Epithelial cell of proximal tubule (primary cell): ENCODE data around the gene TRDMT1. TPM values are rescaled to one million over a fixed set of nuclear protein-coding genes. Genes with fewer than 3 reads are reported as not detected.

Experiments used
- DNase-seq: peaks from one replicate; pipeline ENCODE4 v3.0.0-alpha.2; 2011; ENCODE audit warnings: low read depth
- H3K4me3 ChIP-seq: 2 replicates; pipeline ENCODE4 v1.5.1; 2011; ENCODE audit warnings: low read depth, mild to moderate bottlenecking, low read length
- total RNA-seq: library from RNA; depleted of rRNA; stranded (reverse); fragments of >200 nt; gene quantifications from 2 replicates; pipeline ENCODE4 v1.2.3, GENCODE V29; 2015
- TF ChIP-seq, protein P1 (sequence below): conservative IDR thresholded peaks from 2 replicates; pipeline ENCODE4 v1.5.1; 2012; ENCODE audit warnings: low read depth, mild to moderate bottlenecking, low read length

Gene TRDMT1
- total RNA-seq, 1 donor from 2014 or later = 4.6 TPM

DNA sequence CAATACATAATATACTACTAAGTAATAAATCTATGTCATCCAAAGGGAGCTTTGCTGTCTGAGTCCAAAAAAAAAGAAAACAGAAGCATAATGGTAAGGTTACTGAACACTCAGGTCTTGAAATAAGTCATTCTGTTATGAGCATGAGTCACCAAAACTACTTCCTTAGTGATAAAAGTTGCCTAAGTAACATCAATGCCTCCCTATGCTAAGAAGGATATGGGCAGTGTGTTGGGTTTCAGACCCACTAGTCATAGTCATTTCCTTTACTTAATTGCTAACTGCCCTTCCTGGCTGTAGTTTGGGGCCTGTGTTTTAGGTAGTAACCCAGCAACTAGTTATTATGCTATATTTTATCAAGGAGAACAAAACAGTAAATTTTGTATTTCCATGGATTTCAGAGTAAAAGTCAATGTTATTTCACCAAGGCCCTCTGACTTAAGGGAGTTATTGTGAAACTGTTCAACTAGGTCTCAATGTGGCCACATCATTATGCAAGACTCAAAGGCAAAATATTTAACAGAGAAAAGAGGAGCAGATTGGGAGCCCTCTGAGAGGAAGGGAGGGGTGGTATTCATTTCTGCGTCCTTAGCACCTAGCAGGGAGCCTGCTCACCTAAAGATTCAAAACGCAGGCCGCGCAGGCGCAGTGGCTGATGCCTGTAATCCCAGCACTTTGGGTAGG is 14.9 kb upstream of the TRDMT1 start:
- TF ChIP-seq, protein P1, sequence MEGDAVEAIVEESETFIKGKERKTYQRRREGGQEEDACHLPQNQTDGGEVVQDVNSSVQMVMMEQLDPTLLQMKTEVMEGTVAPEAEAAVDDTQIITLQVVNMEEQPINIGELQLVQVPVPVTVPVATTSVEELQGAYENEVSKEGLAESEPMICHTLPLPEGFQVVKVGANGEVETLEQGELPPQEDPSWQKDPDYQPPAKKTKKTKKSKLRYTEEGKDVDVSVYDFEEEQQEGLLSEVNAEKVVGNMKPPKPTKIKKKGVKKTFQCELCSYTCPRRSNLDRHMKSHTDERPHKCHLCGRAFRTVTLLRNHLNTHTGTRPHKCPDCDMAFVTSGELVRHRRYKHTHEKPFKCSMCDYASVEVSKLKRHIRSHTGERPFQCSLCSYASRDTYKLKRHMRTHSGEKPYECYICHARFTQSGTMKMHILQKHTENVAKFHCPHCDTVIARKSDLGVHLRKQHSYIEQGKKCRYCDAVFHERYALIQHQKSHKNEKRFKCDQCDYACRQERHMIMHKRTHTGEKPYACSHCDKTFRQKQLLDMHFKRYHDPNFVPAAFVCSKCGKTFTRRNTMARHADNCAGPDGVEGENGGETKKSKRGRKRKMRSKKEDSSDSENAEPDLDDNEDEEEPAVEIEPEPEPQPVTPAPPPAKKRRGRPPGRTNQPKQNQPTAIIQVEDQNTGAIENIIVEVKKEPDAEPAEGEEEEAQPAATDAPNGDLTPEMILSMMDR = no peak
- peak; percentile 98 for DNase-seq
- H3K4me3 ChIP-seq = no peak overlapping the region

DNA sequence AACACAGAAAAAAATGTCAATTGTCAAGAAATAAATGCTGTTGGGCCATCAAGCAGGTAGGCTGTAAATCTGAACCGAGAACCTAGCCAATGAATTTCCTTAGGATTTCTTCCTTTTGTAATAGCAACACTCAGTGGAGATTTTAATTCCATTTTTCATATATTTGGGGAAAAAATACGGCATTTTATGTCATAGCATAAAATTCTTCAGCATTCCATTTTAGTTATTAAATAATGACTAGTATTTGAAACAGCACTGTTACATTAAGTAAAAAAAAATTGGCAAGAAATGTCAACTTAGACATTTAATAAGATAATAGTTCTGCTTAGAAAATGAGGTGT is 14.3 kb upstream of the TRDMT1 start:
- H3K4me3 ChIP-seq = no peak overlapping the region
- no peak for DNase-seq
- TF ChIP-seq, protein P1 = no peak

DNA sequence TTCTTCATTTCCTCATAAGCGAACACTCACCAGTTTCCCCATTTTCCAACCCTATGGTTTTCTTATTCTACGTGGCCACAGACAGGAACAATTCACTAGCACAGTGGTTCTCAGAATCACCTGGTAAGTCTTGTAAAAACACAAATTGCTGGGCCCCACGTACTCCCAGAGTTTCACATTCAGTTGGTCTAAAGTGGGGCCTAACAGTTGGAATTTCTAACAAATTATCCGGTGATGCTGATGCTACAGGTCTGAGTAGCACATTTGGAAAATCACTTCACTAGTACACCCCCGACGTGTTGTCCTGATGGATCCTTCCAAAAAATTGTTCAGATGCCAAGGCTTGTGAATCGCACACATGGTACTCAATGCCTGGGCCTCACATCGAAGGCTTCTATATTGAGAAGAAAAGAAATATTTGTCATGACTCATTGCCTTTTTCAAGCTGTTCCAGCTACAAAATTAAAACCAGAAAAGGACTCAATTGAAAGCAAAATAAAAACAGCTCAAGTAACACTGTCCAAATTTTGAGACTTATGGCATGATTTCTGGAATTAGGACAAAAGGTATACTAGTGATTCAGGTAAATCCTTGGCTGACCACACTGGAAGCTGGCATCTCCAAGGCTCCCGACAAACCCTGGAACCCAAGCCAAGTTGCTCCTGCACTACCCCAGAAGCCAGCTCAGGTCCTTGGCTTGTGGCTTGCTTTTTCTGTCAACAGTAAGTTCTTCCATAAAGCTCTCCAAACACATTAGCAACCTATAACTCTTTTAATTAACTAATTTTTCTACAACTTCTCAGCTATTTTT is 13.7 kb upstream of the TRDMT1 start:
- H3K4me3 ChIP-seq = no peak overlapping the region
- TF ChIP-seq, protein P1 = no peak
- DNase-seq = no peak

DNA sequence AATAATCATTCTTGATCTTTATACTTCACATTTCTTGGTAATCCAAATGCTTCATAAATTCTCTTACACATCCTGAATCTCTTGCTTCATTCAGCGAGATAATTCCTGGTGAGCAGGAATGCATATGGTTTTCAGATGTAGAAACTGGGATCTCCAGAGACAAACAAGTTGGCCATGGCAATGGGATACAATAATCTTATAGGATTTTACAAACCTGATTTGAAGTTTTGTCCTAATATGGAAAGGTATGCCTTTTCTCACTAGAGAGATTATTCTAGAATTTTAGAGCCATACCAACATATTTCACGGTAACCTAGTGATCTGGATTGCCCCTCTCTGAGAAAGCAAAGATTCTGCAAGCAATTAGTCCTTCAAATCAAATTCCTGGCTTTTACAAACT is 13.1 kb upstream of the TRDMT1 start:
- DNase-seq = no peak
- H3K4me3 ChIP-seq = no peak overlapping the region

DNA sequence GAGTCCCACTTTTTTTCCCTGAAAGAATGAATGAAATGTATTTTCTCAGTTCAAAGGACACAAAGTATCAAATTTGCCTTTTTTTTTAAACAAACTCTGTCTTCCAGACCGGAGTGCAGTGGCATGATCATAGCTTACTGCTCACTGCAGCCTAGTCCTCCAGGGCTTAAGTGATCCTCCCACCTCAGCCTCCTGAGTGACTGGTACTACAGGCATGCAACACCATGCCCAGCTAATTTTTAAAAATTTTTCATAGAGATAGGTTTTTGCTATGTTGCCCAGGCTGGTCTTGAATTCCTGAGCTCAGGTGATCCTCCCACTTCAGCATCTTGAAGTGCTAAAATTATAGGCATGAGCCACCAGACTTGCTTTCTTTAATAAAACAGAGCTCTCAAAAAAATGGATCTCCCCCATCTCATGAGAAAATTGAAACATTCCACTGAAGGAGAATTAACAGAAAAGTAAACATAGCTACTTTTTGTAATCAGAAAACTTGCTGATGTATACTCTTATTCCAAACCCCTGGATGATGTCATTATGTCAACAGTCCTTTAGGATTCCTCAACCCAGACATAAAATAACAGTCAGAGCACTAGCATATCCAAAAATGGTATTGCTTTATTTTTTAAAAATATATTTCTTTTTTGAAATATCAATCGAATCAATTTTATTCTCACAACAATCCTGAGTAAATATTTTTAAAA is 12.3 kb upstream of the TRDMT1 start:
- no peak overlapping the region for H3K4me3 ChIP-seq
- DNase-seq = no peak
- TF ChIP-seq, protein P1 = no peak

More for the DNA sequence above, 13.1 kb upstream of the TRDMT1 start:
- TF ChIP-seq, protein P1 = no peak

DNA sequence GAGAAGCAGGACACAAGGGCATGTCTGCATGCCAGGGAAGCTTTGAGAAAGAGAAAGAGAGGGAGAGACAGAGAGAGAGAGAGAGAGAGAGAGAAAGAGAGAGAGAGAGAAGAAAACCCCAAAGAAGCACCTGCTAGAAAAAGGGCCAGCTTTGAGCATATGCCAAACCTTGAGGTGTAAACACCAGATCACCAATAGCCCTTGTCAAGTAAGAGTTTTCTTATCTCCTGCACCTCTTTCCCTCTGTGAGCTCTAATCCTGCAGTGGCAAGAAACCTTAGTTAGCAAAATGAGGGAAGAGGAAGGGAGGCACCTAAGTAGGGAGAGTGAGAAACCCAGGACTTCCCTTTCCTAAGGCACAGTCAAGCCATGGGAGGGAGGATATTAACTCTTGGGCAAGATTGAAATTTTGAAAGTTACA is 11.3 kb upstream of the TRDMT1 start:
- TF ChIP-seq, protein P1 = no peak
- no peak for DNase-seq
- H3K4me3 ChIP-seq = no peak overlapping the region
